GM23338 (cell line): Measurements from ENCODE around the gene MPPE1.

Source experiments
- ETS1 ChIP-seq: IDR thresholded peaks from 2 replicates; pipeline ENCODE4 v1.6.1; 2016; ENCODE audit warnings: antibody characterized with exemption
- EZH2 ChIP-seq: fragments of 200-600 bp; sonication (generic); IDR thresholded peaks from one replicate; pipeline ENCODE4 v1.8.0; 2017; ENCODE audit warnings: antibody characterized with exemption, mild to moderate bottlenecking, low read depth; ENCODE audit not compliant: unreplicated experiment
- JUNB ChIP-seq: IDR thresholded peaks from one replicate; pipeline ENCODE4 v1.6.1; 2016; ENCODE audit warnings: antibody characterized with exemption; ENCODE audit not compliant: unreplicated experiment
- TF ChIP-seq, protein P1 (sequence below), 2 experiments: fragments of 200-600 bp in 1 of 2; sonication (generic) in 1 of 2; conservative IDR thresholded peaks; 2 replicates each; pipeline versions ENCODE4 v1.5.1 to v1.6.1; 2016 to 2017; ENCODE audit warnings: antibody characterized with exemption in 2 of 2, low read depth in 2 of 2, mild to moderate bottlenecking in 2 of 2, moderate library complexity in 1 of 2

GRCh38 chr18:11861583-11862288 lies 46.4 kb downstream of the MPPE1 start:
- TF ChIP-seq, protein P1, sequence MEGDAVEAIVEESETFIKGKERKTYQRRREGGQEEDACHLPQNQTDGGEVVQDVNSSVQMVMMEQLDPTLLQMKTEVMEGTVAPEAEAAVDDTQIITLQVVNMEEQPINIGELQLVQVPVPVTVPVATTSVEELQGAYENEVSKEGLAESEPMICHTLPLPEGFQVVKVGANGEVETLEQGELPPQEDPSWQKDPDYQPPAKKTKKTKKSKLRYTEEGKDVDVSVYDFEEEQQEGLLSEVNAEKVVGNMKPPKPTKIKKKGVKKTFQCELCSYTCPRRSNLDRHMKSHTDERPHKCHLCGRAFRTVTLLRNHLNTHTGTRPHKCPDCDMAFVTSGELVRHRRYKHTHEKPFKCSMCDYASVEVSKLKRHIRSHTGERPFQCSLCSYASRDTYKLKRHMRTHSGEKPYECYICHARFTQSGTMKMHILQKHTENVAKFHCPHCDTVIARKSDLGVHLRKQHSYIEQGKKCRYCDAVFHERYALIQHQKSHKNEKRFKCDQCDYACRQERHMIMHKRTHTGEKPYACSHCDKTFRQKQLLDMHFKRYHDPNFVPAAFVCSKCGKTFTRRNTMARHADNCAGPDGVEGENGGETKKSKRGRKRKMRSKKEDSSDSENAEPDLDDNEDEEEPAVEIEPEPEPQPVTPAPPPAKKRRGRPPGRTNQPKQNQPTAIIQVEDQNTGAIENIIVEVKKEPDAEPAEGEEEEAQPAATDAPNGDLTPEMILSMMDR (conservative IDR thresholded peaks at IDR 0.05; ENCODE audit: low read depth in 2 of 2) = no peak
- TF ChIP-seq ETS1 = no peak
- no peak for TF ChIP-seq JUNB
- no peak for TF ChIP-seq EZH2
